Measurements from ENCODE around the gene VOPP1.
"Not testable (repeated sequence)": the region's sequence is repeated elsewhere in the genome, so short reads cannot be mapped to it uniquely, and the experiment has no call there.

VOPP1 gene

DNA sequence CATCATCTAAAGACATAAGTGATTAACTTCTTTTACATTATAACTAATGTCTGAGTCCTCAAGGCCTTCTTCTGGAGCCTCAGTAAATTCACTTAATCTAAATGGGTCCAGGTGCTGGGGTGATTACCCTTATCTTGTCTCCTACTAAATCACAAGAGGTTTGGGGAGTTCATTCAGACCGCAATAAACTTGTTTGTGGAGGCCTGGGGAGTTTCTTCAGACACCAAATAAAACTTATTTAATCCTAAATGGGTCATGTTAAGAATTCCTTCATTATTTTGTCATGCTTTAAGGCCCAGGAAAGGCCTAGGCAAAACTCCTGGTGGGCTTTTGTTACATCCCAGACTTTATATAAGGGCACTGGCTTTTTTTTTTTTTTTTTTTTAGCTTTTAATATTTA lies 62.1 kb downstream of the VOPP1 start:
- not testable (repeated sequence) for DNase-seq (ENCODE audit: low read depth in 3 of 3)

DNA sequence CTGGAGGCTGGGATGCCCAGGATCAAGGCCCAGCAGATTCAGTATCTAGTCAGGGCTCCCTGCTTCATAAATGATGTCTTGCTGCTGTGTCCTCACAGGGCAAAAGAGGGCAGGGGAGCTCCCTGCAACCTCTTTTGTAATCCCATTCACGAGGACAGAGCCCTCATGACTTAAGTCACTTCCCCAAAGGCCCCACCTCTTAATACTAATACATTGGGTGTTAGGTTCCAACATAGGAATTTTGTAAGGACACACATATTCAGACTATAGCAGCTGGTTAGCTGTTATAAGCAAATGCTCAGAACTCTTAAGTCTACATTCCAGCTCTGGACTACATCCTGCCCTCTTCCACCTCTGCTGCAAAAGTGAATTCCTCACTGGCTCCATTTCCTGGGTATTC lies 63.0 kb downstream of the VOPP1 start:
- DNase-seq (ENCODE audit: low read depth in 3 of 3) = no peak

DNA sequence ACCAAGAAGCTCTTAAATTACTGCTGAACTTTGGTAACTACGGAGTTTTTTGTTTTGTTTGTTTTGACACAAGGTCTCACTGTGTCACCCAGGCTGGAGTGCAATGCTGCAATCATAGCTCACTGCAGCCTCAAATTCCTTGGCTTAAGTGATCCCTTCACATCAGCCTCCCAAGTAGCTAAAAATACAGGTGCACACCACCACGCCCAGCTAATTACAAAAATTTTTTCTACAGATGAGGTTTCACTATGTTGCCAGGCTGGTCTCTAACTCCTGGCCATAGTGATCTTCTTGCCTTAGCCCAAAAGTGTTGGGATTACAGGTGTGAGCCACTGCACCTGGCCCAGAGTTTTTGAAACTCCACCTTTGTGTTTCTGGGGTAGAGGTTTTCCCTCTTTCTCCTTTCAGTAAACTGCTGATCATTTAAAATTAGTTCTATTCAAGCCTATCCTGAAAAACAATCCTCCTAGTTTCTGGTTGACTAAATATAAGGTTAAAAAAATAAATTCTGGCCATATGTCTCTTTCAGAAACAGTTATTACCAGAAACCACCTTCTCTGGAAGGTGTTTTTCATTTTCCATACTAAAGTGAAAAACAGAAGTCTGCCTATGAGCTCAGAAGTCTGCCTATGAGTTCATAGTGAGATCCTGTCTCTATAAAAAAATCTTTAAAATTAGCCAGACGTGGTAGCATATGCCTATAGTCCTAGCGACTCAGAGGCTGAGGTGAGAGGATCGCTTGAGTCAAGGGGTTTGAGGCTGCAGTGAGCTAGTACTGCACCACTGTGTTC lies 63.9 kb downstream of the VOPP1 start:
- no peak for DNase-seq (ENCODE audit: low read depth in 3 of 3)

DNA sequence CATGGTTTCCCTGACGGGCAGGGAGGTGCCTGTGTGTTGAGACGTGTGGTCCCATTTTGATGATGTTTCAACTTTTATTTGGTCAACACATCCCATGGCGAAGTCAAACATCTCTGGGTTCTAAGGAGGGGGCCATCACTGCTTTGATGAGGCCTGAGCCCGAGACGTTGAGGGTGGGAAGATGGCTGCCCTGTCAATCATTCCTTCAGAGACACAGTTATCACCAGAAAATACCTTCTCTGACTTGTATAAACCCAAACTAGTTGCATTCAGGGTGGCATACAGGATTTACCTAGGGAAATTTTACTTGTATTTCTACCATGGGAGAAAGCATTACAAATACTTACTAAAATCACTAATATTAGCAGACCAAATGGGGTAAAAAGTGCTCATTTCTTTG lies 64.6 kb downstream of the VOPP1 start:
- no peak for DNase-seq (ENCODE audit: low read depth in 3 of 3)

DNA sequence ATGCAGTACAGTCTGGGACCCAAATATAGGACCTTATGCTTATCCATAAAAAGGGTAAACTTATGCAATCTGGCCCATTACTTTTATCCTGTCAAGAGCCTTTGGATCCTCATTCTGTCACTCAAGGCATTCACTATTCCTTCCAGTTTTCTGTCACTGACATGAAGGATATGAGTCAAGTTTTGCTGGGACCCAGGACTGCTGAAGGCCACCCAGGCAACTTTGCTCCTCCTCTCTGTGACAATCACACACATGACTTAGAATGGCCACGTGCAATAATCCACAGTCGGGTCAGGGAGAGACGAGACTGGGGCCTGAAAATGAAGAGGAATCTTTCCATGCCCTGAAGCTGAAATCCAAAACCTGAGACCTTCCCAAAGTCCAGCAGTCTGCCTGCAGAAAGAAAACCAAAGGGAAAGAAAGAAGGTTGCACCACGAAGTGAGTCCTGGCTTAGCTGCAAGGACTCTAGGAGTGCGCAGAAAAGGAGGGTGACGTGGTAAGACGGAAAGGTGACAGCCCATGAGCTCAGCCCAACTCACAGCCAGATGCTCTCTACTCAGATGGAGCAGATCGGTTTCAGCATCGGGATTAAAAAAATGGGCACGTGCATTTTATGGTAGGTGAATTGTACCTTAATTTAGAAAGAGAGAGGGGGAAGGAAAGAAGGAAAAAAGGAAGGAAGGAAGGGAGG lies 67.2 kb downstream of the VOPP1 start:
- no peak for DNase-seq (ENCODE audit: low read depth in 3 of 3)

DNA sequence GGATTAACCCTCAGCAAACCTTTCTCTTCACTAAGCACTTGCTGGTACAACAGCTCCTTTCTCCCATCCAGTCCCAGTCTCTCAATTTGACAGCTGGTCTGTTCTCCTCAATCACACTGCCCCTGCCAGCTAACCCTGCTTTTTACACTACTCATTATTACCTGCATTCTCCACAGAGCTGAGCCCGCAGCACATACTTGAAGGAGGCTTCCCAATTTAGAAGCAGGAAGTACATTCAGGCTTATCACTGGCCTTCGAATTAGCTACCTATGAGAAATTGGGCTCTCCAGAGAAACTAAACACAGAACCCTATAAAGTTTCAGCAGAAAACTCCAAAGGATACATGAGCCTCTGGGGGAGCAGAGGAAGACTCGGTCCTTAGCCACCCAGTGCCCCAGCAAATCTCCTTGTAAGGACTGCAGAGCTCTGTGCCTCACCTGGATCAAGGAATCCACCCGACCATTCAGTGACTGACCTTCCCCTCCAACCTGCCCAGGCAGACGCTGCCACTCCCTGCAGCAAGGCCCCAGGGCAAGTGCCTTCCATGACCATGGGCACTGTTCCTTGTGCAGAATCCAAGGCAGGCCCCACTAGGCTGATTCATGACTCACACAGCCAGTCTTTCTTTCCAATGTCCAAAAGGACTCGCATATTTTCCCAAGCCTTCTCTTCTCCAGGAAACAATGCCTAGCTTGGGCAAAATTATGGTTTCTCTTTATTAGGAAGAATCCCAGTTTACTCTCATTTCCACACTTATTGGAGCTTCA lies 68.0 kb downstream of the VOPP1 start:
- no peak for DNase-seq (ENCODE audit: low read depth in 3 of 3)

DNA sequence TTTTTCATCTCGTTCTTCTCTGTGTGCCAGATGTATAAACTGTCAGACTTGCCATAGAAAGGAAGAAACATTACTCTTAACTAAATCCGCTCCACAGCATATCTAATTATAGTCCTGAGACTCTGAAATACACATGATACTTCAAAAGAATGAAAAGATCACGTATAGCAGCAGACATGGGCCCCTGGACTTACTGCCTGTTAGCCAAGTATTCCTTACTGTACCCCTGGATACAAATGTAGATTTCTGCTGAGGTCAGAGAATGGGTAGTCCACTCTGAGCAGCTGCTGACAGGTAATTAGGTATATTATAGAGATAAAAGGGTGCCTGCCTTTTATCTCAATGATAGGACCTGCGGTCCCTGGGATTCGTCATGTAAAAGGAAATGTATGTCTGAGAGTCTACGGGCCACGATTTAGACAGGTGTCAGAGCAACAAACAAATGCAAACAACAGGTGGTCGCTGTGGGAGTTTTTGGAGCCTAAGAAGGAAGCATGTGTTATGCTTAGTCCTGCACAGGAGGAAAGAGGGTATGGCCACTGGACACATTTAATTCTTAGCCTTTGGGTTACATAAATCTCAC lies 69.4 kb downstream of the VOPP1 start:
- DNase-seq (ENCODE audit: low read depth in 3 of 3) = no peak

DNA sequence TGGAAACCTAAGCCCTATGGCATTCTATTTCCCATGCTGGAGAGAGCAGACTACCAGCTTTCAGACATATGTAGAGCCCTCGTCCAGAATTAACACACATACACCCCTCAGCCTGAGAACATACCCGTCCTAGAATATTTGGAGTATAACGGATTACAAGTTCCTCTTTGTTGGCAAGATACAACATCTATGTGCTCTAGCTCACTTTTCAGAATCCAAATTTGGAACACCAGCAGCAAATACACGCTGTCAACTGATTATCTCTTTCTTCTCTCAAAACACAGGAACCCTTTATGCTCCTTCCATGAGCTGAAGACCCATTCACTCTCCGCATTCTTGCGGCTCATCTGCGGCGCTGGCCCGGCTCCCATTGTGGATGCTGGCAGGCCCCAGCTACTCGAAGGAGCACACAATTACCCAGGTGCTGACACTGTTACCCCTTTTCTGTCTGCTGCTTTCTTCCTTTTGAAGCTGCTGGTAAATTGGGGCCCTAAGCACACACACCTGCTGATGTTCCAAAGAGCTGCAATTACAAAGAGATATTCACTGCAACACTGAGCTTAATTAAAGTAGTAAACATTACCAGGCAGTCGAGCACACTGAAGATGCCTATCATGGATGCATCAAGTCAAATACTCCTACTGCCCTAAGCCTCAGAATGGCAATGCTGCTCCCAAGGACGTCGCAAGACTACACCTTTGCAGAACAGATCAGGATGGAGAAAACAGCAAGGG lies 70.0 kb downstream of the VOPP1 start:
- DNase-seq (ENCODE audit: low read depth in 3 of 3) = no peak

DNA sequence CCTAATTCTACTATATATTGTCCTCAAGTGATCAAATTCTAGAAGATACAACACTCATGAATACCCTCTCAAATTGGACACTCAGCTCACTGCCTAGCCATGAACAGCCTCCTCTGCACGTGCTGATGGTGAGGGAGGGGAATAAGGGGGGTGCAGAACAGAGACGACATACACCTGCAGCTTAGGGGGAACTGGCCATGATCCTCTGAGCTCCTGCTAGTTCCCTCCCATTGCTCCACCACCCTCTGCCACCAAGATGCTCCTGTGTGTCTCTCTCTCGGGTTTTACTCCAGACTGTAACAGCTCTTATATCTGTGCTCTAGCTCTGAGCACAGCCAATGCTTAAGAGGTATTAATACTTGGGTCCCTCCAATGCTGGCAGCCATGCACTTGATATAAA lies 70.7 kb downstream of the VOPP1 start:
- DNase-seq (ENCODE audit: low read depth in 3 of 3) = no peak

DNA sequence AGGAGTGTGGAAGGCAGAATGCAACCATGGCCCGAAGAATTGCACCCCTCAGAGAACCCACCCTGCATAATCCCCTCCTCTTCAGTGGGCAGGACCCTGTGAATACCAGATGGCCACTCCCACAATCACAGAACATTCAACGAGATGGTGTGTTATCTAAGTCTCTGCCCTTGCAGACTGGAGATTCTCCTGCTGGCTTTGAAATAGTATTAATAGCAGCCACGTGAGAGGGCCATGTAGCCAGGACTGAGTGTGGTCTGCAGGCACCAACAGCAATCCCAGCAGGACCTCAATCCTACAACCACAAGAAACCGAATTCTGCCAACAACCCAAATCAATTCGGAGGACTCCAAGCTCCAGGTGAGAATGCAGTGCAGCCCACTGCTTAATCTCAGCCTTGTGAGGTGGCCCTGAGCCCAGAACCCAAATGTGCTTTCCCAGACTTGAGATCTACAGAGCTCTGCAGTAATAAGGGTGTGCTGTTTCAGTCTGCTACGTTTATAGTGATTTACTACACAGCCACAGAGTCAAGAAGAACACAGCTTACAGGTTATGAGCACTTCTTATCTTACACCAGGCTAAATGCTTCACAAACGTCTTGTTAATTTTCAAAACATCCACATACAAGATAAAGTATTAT lies 72.1 kb downstream of the VOPP1 start:
- DNase-seq (ENCODE audit: low read depth in 3 of 3) = no peak

DNA sequence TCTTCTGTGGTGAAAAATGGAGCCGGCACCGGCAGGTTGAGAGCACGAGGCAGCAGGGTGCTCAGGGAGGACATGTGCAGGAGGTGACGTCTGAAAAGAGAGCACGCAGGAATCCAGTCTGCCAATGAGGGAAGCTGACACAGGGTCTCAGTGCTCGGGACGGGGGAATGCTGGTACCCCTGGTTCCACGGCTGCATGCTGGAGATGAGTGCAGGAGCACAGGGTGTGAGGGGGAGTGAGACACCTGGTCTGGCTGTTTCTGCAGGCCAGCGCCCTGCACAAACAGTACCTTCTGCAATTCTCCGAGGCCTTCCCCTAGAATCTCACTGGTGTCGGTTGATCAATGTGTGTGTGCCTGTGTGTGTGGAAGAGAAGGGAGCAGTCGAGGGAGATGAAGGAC lies 72.7 kb downstream of the VOPP1 start:
- DNase-seq (ENCODE audit: low read depth in 3 of 3) = no peak

DNA sequence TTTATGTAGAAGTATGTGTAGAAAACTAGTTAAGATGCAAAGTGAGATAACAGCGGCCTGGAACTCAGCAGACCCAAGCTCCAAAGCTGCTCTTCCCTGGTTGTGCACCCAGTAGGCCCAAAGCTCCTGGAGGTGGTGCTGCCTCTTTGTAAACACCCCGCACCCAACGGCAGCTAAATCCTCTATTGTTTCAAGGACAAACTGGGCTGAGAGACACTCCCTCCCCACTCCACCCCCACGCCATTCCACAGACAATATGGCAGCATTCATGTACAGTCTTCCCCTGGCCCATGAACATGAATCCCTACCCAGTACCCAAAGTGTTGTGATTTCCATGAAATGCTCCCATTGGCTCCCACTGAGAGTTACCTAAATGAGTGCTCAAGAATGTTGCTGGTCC lies 73.5 kb downstream of the VOPP1 start:
- no peak for DNase-seq (ENCODE audit: low read depth in 3 of 3)

DNA sequence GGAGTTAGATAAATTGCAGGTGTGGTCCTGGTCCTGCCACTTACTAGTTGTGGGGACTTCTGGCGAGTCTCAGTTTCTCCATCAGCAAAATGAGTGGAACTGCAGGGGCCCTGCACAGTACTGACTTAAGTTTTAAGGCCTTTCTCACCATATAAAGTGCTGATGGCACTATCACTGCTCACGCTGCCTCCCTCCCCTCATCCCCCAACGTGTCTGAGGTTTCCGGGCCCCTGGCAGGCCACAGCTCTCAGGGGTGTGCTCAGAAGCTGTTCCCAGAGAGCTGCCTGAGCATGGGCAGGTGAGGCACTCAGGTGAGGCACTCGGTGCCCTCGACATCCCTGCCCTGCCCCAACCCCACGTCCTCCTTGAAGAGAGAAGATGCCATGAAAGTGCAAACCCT lies 74.2 kb downstream of the VOPP1 start:
- no peak for DNase-seq (ENCODE audit: low read depth in 3 of 3)

DNA sequence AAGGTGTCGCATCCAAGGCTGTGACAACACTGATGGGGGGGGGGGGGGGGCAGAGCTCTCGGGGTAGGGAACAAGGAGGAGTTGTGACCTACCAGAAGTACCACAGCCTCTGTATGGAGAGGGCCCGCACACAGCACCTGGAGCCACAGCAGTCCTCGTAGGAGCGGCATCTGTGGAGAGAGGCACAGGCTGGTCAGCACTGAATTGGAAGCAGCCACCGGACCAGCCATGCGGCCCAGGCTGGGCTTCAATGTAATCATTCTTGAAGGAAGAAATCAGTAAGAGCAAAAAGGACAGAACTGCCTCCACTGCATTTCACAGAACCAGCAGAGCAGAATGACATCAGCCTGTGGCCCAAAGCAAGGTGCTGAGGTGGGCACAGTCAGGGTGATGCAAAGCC lies 74.8 kb downstream of the VOPP1 start:
- DNase-seq (ENCODE audit: low read depth in 3 of 3) = no peak

DNA sequence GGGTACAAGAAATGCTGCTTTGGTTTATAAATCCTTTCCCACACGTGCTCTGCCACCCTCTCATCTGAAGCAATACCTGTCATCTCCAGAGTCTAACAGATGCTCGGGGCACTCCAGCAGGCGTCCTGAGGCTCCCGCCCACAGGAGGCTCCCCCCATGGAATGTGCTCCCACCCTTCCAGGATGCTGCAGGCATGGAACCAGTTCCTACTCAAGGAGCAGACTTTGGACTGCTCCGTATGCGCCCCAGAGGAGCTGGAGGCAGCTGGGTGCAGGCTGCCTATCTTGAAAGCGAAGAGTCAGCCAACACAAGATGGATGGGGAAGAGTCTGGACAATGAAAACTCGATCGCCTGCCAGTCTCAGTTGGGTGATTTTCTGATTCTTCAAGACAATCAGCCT lies 75.4 kb downstream of the VOPP1 start:
- no peak for DNase-seq (ENCODE audit: low read depth in 3 of 3)

DNA sequence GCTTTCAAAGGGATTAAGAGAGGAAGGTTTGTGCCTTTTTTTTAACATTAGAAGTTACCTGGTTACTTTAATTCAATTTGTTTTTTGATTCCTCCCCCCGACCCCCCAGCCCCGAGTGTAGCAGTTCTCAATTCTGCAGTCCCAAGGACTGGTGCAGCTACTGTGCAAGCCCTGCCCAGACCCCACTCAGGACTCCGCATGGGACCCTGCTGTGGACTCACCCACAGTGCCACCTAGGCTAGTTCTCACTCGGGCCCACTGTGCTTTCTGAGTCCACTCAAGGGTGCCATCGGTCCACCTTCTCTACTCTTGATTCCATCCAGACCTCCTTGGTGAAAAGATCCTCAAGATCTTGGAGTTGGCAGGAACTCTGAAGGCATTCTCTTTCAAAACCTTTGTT lies 77.4 kb downstream of the VOPP1 start:
- DNase-seq (ENCODE audit: low read depth in 3 of 3) = no peak

DNA sequence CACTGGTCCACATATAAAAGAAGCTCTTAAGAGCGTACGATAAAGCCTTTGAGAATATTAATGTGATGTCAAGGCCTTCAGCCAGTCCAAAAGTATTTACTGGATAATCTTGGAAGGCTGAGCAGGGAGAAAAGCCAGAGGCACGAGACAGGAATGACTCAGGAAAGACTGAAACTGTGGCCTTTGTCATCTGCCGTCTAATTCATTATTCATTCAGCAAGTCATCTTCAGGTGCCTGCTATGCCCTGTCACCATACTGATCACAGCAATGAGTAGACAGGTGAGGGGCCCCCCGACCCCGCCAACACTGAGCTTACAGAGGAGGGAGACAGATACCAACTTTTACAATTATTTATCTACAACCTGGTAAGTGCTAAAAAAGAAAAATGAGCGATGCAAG lies 78.9 kb downstream of the VOPP1 start:
- DNase-seq (ENCODE audit: low read depth in 3 of 3) = no peak

DNA sequence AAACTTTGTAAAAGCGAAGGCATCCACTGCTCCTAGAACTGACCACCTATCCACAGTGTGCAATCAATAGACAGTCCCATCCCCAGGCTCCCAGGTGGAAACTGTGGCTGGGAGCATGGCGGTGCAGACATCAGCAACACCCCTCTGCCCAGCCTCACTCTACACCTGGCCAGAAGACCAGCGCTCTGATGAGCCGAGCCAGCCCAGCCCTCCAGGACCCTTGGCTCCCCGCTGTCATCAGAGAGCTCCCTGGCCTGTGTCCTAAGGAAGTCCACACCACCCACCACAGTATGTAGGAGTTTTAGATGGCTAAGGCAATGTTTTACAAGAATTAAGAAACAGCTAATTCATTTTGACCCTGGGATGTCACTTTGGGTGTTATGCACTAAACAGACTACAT lies 81.0 kb downstream of the VOPP1 start:
- DNase-seq (ENCODE audit: low read depth in 3 of 3) = no peak

DNA sequence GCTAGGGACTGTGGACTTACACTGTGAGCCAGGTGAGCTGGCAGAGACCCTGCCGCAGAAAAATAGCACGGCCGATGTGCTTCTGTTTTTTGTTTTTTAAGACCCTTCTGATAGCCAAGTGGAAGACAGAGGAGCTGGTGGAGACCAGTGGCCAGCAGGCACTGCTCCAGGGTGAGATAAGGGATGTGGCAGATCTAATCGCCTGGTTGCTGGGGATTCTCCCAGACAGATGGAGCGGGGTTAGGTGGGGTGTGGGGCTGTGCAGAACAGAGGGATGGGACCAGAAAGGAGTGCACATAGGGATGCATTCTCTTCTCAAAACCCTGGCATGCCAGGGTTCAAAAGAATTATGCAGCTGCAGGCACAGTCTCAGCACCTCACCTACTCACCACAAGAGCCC lies 82.2 kb downstream of the VOPP1 start:
- DNase-seq (ENCODE audit: low read depth in 3 of 3) = no peak

DNA sequence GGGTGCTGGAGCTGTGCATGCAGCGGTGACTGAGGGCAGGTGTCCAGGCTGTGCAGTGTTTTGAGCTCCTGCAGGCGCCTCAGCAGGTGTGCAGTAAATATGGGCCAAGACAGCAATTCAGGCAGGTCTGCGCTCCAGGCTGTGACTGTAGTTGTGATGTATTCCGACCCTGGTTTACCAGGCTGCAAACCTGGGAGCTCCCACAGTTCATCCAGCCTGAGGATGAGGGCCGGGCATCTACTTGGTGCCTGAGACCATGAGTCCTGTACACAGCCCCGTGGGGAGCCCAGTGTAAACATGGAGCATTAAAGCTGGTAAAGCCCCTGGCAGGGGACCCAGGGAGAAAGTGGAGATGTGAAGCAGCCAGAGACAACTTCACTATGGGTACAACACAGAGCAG lies 82.8 kb downstream of the VOPP1 start:
- no peak for DNase-seq (ENCODE audit: low read depth in 3 of 3)

DNA sequence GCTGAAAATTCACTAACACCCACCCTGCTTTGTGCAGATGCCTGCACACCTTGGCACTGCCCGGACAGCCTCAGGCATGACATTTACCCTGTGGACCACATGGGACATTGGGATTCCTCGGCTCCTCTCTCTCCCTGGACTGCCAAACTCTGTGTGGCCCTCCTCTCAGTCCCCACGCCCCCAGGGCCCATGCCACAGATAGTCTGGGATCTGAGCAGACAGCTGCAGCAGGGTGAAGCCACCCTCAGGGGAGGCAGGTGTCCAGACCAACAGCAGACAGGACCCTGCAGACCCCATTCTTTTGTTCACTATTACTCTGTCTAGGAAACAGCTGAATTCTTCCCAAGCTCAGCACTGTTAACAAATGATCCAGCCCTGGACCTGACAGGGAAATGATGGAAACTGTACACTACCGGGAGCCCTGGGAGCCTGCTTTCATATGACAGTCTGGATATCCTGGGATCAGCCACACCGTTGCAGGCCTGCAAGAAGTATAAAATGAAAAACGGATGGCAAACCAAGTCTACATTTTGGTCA lies 83.4 kb downstream of the VOPP1 start:
- no peak for DNase-seq (ENCODE audit: low read depth in 3 of 3)

All from stimulated activated CD4-positive, alpha-beta T cell treated with anti-CD3 and anti-CD28 coated beads, TNF-alpha, amount 100 ng/mL, for 48 hours (primary cell).